Putamen (tissue), 1 donor: ENCODE data around the gene SBNO2.

Experiments used
- DNase-seq: peaks from one replicate; pipeline ENCODE4 v3.0.0-alpha.2; 2016; ENCODE audit warnings: low spot score

SBNO2 gene

DNA sequence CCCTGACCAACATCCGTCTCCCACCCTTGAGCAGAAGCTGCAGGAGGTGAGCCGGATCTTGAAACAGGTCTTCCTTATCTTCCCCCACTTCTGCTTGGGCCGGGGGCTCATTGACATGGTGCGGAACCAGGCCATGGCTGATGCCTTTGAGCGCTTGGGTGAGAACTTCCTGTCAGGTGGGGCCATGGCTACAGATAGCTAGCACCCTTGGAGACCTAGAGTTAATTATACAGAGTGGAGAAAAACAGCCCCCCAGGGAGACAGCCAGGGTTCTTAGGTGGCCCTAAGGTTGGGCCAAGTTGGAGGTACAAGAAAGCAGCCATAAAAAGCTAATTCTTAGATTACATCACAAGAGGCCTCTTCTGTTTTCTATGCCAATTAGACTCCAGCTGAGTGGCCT, 116.0 kb downstream of the SBNO2 start:
- no peak for DNase-seq
